DOHH2 (cell line): ENCODE results near the gene C16orf89.

ENCODE experiments used
- H3F3A ChIP-seq: fragments of 200-600 bp; sonication (generic), shearing (Covaris generic); 2 replicates; pipeline ENCODE4 v1.6.0; 2016; ENCODE audit warnings: antibody characterized with exemption, mild to moderate bottlenecking; ENCODE audit not compliant: control insufficient read depth, insufficient read depth
- H3K27ac ChIP-seq: fragments of 200-600 bp; sonication (generic); 2 replicates; pipeline ENCODE4 v1.5.1; 2014; ENCODE audit warnings: low read depth, mild to moderate bottlenecking, low read length, moderate library complexity
- H3K27me3 ChIP-seq: fragments of 200-600 bp; sonication (generic); 2 replicates; pipeline ENCODE4 v1.6.1; 2014; ENCODE audit warnings: mild to moderate bottlenecking, low read length, mixed read lengths; ENCODE audit not compliant: control insufficient read depth
- H3K36me3 ChIP-seq: fragments of 200-600 bp; sonication (generic); 2 replicates; pipeline ENCODE4 v1.6.1; 2014; ENCODE audit warnings: mild to moderate bottlenecking, low read length, moderate library complexity, mixed read lengths; ENCODE audit not compliant: control insufficient read depth
- H3K4me1 ChIP-seq: fragments of 200-600 bp; sonication (generic); 2 replicates; pipeline ENCODE4 v1.6.1; 2014; ENCODE audit warnings: mild to moderate bottlenecking, low read length, mixed read lengths; ENCODE audit not compliant: control insufficient read depth
- H3K4me2 ChIP-seq: fragments of 200-600 bp; sonication (generic); 2 replicates; pipeline ENCODE4 v1.6.0; 2014; ENCODE audit warnings: mild to moderate bottlenecking, low read length, moderate library complexity
- H3K4me3 ChIP-seq: fragments of 200-600 bp; sonication (generic); 2 replicates; pipeline ENCODE4 v1.5.1; 2014; ENCODE audit warnings: mild to moderate bottlenecking, low read length, mixed read lengths
- H3K79me2 ChIP-seq: fragments of 200-600 bp; sonication (generic); 2 replicates; pipeline ENCODE4 v1.6.1; 2014; ENCODE audit warnings: mild to moderate bottlenecking, low read length, mixed read lengths; ENCODE audit not compliant: control insufficient read depth
- H3K9me2 ChIP-seq: fragments of 200-600 bp; sonication (generic); replicated peaks from 2 replicates; pipeline ENCODE4 v1.6.1; 2014; ENCODE audit warnings: mild to moderate bottlenecking, low read length, mixed read lengths; ENCODE audit not compliant: control insufficient read depth
- H3K9me3 ChIP-seq: fragments of 200-600 bp; sonication (generic); 2 replicates; pipeline ENCODE4 v1.6.1; 2014; ENCODE audit warnings: antibody characterized with exemption, low read length, mixed read lengths; ENCODE audit not compliant: control insufficient read depth, insufficient read depth
- H4K20me1 ChIP-seq: fragments of 200-600 bp; sonication (generic); 2 replicates; pipeline ENCODE4 v1.6.0; 2014; ENCODE audit warnings: low read depth, mild to moderate bottlenecking, antibody characterized with exemption, low read length, moderate library complexity; ENCODE audit not compliant: control insufficient read depth, insufficient read depth
- CTCF ChIP-seq: fragments of 200-600 bp; sonication (generic); IDR thresholded peaks from one replicate; pipeline ENCODE4 v1.5.1; 2014; ENCODE audit warnings: antibody characterized with exemption, mild to moderate bottlenecking, low read depth, low read length; ENCODE audit not compliant: poor library complexity, severe bottlenecking
- EZH2phosphoT487 ChIP-seq: fragments of 200-600 bp; sonication (generic); IDR thresholded peaks from 2 replicates; pipeline ENCODE4 v1.6.1; 2017; ENCODE audit warnings: borderline replicate concordance, mild to moderate bottlenecking, antibody characterized with exemption, low read length, moderate library complexity, mixed read lengths

The C16orf89 gene

GRCh38 chr16:5016967-5017677, 48.6 kb downstream of the C16orf89 start:
- TF ChIP-seq CTCF (no peak), EZH2phosphoT487 (no peak)
- H3K27ac ChIP-seq = no peak overlapping the region
- H3F3A ChIP-seq = no peaks in the 10 kb centered on the region
- H3K4me3 ChIP-seq = no peak overlapping the region
- H3K9me2 ChIP-seq = no peaks in the 10 kb centered on the region
- H3K9me3 ChIP-seq = no peaks in the 10 kb centered on the region
- no peaks in the 10 kb centered on the region for H3K27me3 ChIP-seq
- H3K4me1 ChIP-seq = no peaks in the 10 kb centered on the region
- no peaks in the 10 kb centered on the region for H4K20me1 ChIP-seq
- no peaks in the 10 kb centered on the region for H3K79me2 ChIP-seq
- H3K4me2 ChIP-seq = no peak overlapping the region
- no peaks in the 10 kb centered on the region for H3K36me3 ChIP-seq

- Histone ChIP-seq H3K36me3 (no peaks in the 10 kb centered on the region), H3K27ac (no peak overlapping the region), H3K79me2 (no peaks in the 10 kb centered on the region), H3K27me3 (no peaks in the 10 kb centered on the region), H3F3A (no peaks in the 10 kb centered on the region), H3K4me3 (no peak overlapping the region), H3K9me3 (no peaks in the 10 kb centered on the region), H4K20me1 (no peaks in the 10 kb centered on the region), H3K4me2 (no peak overlapping the region), H3K9me2 (no peaks in the 10 kb centered on the region), H3K4me1 (no peaks in the 10 kb centered on the region)
- no peak for TF ChIP-seq CTCF
- TF ChIP-seq EZH2phosphoT487 = no peak
Observed at GRCh38 chr16:5015887-5016286, 49.9 kb downstream of the C16orf89 start.

- no peak for TF ChIP-seq CTCF
- TF ChIP-seq EZH2phosphoT487 = no peak
- no peak overlapping the region for H3K4me3 ChIP-seq
- H3K27me3 ChIP-seq = no peaks in the 10 kb centered on the region
- no peaks in the 10 kb centered on the region for H3K9me3 ChIP-seq
- H3K27ac ChIP-seq = no peak overlapping the region
- no peak overlapping the region for H3K4me2 ChIP-seq
- H3K79me2 ChIP-seq = no peaks in the 10 kb centered on the region
- H3F3A ChIP-seq = no peaks in the 10 kb centered on the region
- no peaks in the 10 kb centered on the region for H4K20me1 ChIP-seq
- H3K9me2 ChIP-seq = no peaks in the 10 kb centered on the region
- no peaks in the 10 kb centered on the region for H3K36me3 ChIP-seq
- no peaks in the 10 kb centered on the region for H3K4me1 ChIP-seq
Observed at GRCh38 chr16:5015351-5015750, 50.4 kb downstream of the C16orf89 start.
